H1 (cell line): ENCODE data around the gene DCXR. TPM values are rescaled to one million over a fixed set of nuclear protein-coding genes. Genes with fewer than 3 reads are reported as not detected.

Source experiments
- BRCA1 ChIP-seq: IDR thresholded peaks from 2 replicates; pipeline ENCODE4 v1.6.1; 2012; ENCODE audit warnings: low read depth, low read length, improper control_type of control experiment
- CREB1 ChIP-seq: IDR thresholded peaks from 2 replicates; pipeline ENCODE4 v1.6.1; 2012; ENCODE audit warnings: inconsistent platforms
- FOSL1 ChIP-seq: IDR thresholded peaks from 2 replicates; pipeline ENCODE4 v1.6.1; 2011; ENCODE audit warnings: mild to moderate bottlenecking, low read depth, low read length, moderate library complexity; ENCODE audit not compliant: insufficient read depth
- polyA plus RNA-seq, 7 experiments: library from polyadenylated mRNA; depleted of rRNA in 3 of 7; stranded (reverse) in 5 of 7; unstranded in 2 of 7; fragments of >200 nt in 5 of 7; fragments of 200-250 nt in 2 of 7; gene quantifications; 1 replicate in 5 of 7; 2 replicates in 1 of 7; 4 replicates in 1 of 7; pipeline versions ENCODE4 v1.2.1 to v1.2.3, GENCODE V29; 2011 to 2013; ENCODE audit warnings: missing spikeins in 2 of 7, mixed read lengths in 2 of 7
- total RNA-seq: library from RNA; stranded (reverse); fragmentation: NEBNext Ultra II Directional; extraction: Animal tissue kit (Norgen Biotek cat#: 25700); gene quantifications from 2 replicates; pipeline ENCODE4 v1.2.1, GENCODE V29; 2021
- TF ChIP-seq, protein P1 (sequence below), 3 experiments: IDR thresholded peaks; 1 replicate in 2 of 3; 2 replicates in 1 of 3; pipeline versions ENCODE4 v1.5.1 to v1.6.1; 2011; ENCODE audit warnings: low read length in 3 of 3, mild to moderate bottlenecking in 3 of 3, inconsistent platforms in 2 of 3, low read depth in 1 of 3, moderate library complexity in 1 of 3; ENCODE audit not compliant: insufficient read depth in 1 of 3; ENCODE audit errors: control extremely low read depth in 1 of 3
- TF ChIP-seq, protein P2 (sequence below): IDR thresholded peaks from 2 replicates; pipeline ENCODE4 v1.6.1; 2012; ENCODE audit warnings: inconsistent platforms
- TF ChIP-seq, protein P3 (sequence below): IDR thresholded peaks from 2 replicates; pipeline ENCODE4 v1.6.1; 2011; ENCODE audit warnings: low read length, improper control_type of control experiment

DCXR gene
- total and polyA plus RNA-seq, 2 of the 8 experiments (the other 6 are each of a cell fraction or from before 2014, with no cell fraction given): 96.3 to 212 TPM

DNA sequence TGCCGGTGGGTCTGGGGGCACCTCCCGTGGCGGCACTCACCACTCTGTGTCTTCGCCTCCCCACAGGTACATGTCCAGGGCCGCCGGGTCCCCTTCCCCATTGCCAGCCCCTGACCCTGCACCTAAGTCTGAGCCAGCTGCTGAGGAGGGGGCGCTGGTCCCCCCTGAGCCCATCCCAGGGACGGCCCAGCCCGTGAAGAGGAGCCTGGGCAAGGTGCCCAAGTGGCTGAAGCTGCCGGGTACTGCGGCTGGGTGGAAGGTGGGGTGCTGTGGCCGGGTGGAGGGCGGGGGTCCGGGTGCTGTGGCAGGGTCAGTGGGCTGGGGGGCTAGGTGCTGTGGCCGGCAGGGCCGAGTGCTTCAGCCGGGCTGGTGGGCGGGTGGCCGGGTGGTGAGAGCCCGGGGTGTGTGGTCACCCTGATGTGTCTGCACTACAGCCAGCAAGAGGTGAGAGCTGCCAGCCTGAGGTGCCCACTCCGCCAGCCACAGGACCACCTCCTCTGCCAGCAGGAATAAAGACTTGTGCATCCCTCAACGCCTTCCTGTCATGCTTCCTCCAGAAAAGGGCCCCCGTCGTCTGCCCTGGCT is 20.5 kb downstream of the DCXR start (continued):
- TF ChIP-seq, protein P1, sequence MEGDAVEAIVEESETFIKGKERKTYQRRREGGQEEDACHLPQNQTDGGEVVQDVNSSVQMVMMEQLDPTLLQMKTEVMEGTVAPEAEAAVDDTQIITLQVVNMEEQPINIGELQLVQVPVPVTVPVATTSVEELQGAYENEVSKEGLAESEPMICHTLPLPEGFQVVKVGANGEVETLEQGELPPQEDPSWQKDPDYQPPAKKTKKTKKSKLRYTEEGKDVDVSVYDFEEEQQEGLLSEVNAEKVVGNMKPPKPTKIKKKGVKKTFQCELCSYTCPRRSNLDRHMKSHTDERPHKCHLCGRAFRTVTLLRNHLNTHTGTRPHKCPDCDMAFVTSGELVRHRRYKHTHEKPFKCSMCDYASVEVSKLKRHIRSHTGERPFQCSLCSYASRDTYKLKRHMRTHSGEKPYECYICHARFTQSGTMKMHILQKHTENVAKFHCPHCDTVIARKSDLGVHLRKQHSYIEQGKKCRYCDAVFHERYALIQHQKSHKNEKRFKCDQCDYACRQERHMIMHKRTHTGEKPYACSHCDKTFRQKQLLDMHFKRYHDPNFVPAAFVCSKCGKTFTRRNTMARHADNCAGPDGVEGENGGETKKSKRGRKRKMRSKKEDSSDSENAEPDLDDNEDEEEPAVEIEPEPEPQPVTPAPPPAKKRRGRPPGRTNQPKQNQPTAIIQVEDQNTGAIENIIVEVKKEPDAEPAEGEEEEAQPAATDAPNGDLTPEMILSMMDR (IDR thresholded peaks at IDR 0.05; ENCODE audit: control extremely low read depth in 1 of 3, insufficient read depth in 1 of 3, low read depth in 1 of 3, low read length in 3 of 3): no peak
- TF ChIP-seq FOSL1 (no peak), CREB1 (no peak), BRCA1 (no peak)
- TF ChIP-seq, protein P2, sequence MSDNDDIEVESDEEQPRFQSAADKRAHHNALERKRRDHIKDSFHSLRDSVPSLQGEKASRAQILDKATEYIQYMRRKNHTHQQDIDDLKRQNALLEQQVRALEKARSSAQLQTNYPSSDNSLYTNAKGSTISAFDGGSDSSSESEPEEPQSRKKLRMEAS: no peak
- TF ChIP-seq, protein P3, sequence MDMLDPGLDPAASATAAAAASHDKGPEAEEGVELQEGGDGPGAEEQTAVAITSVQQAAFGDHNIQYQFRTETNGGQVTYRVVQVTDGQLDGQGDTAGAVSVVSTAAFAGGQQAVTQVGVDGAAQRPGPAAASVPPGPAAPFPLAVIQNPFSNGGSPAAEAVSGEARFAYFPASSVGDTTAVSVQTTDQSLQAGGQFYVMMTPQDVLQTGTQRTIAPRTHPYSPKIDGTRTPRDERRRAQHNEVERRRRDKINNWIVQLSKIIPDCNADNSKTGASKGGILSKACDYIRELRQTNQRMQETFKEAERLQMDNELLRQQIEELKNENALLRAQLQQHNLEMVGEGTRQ: no peak
- TF ChIP-seq, all 59 proteins: peak for 0
